ENCODE measurements around the gene CACNA1D. TPM values are rescaled to one million over a fixed set of nuclear protein-coding genes. Genes with fewer than 3 reads are reported as not detected.

The CACNA1D gene
- total RNA-seq, 1 donor from 2014 or later: 5.7 TPM

DNA sequence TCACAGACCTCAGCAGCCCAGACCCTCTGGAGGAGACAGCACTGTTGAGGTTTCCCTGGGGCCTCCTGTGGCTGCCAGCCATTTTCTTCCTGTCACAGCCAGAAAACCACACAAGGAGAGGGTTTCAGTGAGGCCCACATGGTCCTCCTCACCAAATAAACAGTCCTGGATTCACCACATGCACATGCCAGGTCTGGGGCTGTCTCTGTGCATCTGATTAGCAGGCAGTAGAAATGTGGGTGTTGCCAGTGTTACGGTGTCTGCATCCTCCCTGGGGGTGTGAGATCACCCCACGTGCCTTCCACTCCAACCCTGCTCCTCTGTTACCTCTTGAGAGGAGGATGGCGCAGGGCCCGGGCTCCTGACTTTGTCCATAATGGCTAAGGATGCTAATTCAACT is 211.4 kb downstream of the CACNA1D start:
- Histone ChIP-seq H3K27me3 (ENCODE audit: control insufficient read depth in 3 of 3, insufficient read depth in 3 of 3, low read length in 3 of 3) (no peaks in the 10 kb centered on the region), H3K9me3 (ENCODE audit: control insufficient read depth in 3 of 3, low read length in 3 of 3) (no peaks in the 10 kb centered on the region), H3K9ac (ENCODE audit: low read depth in 1 of 3, low read length in 3 of 3) (no peak overlapping the region), H3K4me1 (ENCODE audit: control insufficient read depth in 3 of 3, insufficient read depth in 3 of 3, low read length in 3 of 3) (peaks cover 0 to 22% (median 9%) of the 10 kb centered on the region in 3 donors), H3K36me3 (ENCODE audit: control insufficient read depth in 3 of 3, insufficient read depth in 3 of 3, low read length in 3 of 3) (no peaks in the 10 kb centered on the region), H3K27ac (ENCODE audit: low read depth, low read length) (no peak overlapping the region), H3K4me3 (ENCODE audit: low read length in 3 of 3) (no peak overlapping the region)

DNA sequence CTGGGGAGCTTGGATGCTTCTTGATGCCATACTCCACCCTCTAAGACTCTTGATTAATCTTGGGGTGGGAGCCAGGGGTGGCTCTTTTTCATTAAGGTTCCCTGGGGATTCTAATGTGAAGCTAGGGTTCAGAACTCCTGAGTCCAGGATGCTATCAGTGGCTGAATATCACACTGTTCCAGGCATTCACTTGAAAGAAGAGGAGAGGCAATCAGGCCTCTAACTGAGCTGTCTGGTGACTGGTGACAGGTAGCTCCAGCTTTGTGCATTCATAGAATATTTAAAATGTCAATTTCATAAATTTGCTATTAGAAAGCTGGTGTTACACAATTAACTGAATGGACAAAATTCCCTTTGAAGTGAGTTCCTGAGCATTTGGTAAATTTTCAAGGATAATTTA is 212.8 kb downstream of the CACNA1D start:
- no peak overlapping the region for H3K9ac ChIP-seq (ENCODE audit: low read depth in 1 of 3, low read length in 3 of 3)
- H3K4me3 ChIP-seq (ENCODE audit: low read length in 3 of 3): no peak overlapping the region
- H3K36me3 ChIP-seq (ENCODE audit: control insufficient read depth in 3 of 3, insufficient read depth in 3 of 3, low read length in 3 of 3): no peaks in the 10 kb centered on the region
- H3K4me1 ChIP-seq (ENCODE audit: control insufficient read depth in 3 of 3, insufficient read depth in 3 of 3, low read length in 3 of 3): peaks cover 0 to 22% (median 9%) of the 10 kb centered on the region in 3 donors
- H3K9me3 ChIP-seq (ENCODE audit: control insufficient read depth in 3 of 3, low read length in 3 of 3): no peaks in the 10 kb centered on the region
- no peak overlapping the region for H3K27ac ChIP-seq (ENCODE audit: low read depth, low read length)
- H3K27me3 ChIP-seq (ENCODE audit: control insufficient read depth in 3 of 3, insufficient read depth in 3 of 3, low read length in 3 of 3): no peaks in the 10 kb centered on the region

DNA sequence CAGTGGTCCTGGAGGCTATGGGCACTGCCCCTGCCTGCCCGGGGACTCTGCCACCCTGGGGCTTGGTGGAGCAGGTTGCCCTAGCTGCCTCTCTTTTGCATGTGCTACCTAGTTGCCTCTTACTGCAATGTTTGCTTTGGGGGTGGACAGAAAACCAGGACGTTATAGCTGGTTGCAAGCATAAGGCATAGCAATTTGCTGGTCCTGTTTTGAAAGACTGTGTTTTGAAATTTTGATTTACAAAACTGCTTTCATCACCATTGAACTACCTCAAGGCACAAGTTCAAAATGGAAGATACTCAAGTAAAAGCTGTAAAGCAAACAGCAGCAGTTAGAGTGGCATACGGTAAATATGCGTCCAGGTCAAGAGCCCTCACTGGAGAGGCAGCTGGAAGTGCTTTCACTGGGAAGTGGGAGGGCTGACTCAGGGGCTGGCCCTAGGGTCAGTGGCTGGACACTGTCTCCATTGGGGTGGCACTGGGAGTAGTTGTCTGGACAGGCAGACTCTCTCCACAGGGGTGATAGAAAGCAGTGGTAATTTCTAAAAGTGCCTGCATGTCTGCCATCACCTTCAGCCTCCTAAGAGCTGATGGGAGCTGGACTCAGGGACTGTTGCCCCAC is 213.7 kb downstream of the CACNA1D start:
- Histone ChIP-seq H3K4me3 (ENCODE audit: low read length in 3 of 3) (no peak overlapping the region), H3K9me3 (ENCODE audit: control insufficient read depth in 3 of 3, low read length in 3 of 3) (no peaks in the 10 kb centered on the region), H3K9ac (ENCODE audit: low read depth in 1 of 3, low read length in 3 of 3) (no peak overlapping the region), H3K27ac (ENCODE audit: low read depth, low read length) (no peak overlapping the region), H3K4me1 (ENCODE audit: control insufficient read depth in 3 of 3, insufficient read depth in 3 of 3, low read length in 3 of 3) (peaks cover 0 to 22% (median 9%) of the 10 kb centered on the region in 3 donors), H3K27me3 (ENCODE audit: control insufficient read depth in 3 of 3, insufficient read depth in 3 of 3, low read length in 3 of 3) (no peaks in the 10 kb centered on the region), H3K36me3 (ENCODE audit: control insufficient read depth in 3 of 3, insufficient read depth in 3 of 3, low read length in 3 of 3) (no peaks in the 10 kb centered on the region)

DNA sequence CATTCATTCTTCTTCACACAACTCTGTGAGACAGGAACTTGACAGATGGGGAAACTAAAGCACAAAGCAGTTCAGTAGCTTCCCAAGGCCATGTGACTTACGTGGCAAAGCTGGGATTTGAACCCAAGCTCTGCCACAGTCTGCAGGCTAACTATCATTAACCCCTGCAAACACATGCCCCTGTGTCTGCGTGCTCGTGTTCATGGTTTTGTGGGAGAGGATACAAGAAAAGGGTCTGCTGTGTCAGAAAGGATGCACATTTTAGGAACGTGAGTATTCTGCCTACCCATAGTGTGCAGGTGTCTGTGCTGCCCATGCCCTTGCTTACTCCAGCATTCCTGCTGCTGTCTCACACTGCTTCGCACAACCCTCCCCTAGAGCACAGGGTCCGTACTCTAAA is 214.8 kb downstream of the CACNA1D start:
- no peak overlapping the region for H3K27ac ChIP-seq (ENCODE audit: low read depth, low read length)
- peaks cover 0 to 15% (median 6%) of the 10 kb centered on the region in 3 donors for H3K4me1 ChIP-seq (ENCODE audit: control insufficient read depth in 3 of 3, insufficient read depth in 3 of 3, low read length in 3 of 3)
- no peaks in the 10 kb centered on the region for H3K27me3 ChIP-seq (ENCODE audit: control insufficient read depth in 3 of 3, insufficient read depth in 3 of 3, low read length in 3 of 3)
- no peaks in the 10 kb centered on the region for H3K36me3 ChIP-seq (ENCODE audit: control insufficient read depth in 3 of 3, insufficient read depth in 3 of 3, low read length in 3 of 3)
- H3K4me3 ChIP-seq (ENCODE audit: low read length in 3 of 3): no peak overlapping the region
- no peak overlapping the region for H3K9ac ChIP-seq (ENCODE audit: low read depth in 1 of 3, low read length in 3 of 3)
- H3K9me3 ChIP-seq (ENCODE audit: control insufficient read depth in 3 of 3, low read length in 3 of 3): no peaks in the 10 kb centered on the region

DNA sequence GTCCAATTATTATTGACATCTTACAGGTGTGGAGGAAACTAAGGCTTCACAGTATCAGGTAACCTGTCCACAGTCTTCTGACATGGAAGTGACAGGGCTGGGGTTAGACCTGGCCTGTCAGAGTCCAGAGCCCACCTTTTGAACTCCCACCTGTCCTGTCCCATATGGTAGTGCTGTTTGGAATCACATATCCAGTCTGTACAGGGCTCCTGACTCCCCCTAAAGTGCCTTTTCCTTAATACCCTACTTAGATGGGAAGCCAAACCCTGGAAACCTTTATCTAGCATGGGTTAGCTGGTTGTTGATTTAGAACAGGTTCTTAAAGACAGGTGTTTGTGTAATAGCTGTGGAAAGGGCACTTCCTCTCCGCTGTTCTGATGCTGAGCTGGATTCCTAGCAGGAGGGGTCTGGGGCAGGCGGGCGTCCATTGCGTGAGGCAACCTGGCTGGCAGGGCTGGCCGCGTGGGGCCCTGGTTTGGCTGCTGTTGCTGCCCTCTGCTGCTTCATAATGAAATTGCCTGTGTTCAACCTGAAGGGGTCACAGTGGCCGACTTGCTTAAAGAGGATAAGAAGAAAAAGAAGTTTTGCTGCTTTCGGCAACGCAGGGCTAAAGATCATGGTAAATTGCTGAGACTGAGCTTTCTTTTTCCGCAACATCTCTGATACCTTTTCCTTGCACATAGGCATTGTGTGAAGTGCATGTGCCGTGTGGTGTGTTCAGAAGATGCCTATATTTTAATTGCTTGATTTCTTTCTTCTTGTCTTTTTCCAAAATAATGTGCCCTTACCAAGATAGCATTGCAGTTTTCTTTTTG is 215.7 kb downstream of the CACNA1D start:
- no peak overlapping the region for H3K27ac ChIP-seq (ENCODE audit: low read depth, low read length)
- H3K9me3 ChIP-seq (ENCODE audit: control insufficient read depth in 3 of 3, low read length in 3 of 3): no peaks in the 10 kb centered on the region
- no peaks in the 10 kb centered on the region for H3K27me3 ChIP-seq (ENCODE audit: control insufficient read depth in 3 of 3, insufficient read depth in 3 of 3, low read length in 3 of 3)
- H3K9ac ChIP-seq (ENCODE audit: low read depth in 1 of 3, low read length in 3 of 3): no peak overlapping the region
- peak overlapping the region in 1 of 3 donors; percentile 29 for H3K4me3 ChIP-seq (ENCODE audit: low read length in 3 of 3)
- peaks cover 0 to 8% (median 2%) of the 10 kb centered on the region in 3 donors for H3K4me1 ChIP-seq (ENCODE audit: control insufficient read depth in 3 of 3, insufficient read depth in 3 of 3, low read length in 3 of 3)
- no peaks in the 10 kb centered on the region for H3K36me3 ChIP-seq (ENCODE audit: control insufficient read depth in 3 of 3, insufficient read depth in 3 of 3, low read length in 3 of 3)

DNA sequence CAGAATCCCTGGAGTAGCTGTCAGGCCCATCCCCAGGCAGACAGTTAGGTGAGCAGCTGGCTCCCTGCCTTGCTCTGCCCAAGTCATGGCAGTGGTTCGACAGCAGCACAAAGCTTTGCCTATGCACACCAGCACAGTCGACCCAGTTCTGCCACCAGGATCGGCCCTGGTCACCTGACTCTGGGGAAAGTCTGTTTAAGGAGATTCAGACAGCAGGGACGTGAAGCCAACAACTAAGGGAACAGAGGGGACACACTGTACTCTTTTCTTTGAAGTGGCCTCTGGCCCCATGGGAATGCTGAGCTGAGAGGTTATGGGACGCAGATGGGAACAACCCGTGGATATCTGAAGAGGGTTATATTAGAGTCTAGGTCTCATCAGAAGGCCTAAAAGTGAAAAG is 217.0 kb downstream of the CACNA1D start:
- Histone ChIP-seq H3K36me3 (ENCODE audit: control insufficient read depth in 3 of 3, insufficient read depth in 3 of 3, low read length in 3 of 3) (no peaks in the 10 kb centered on the region), H3K9ac (ENCODE audit: low read depth in 1 of 3, low read length in 3 of 3) (no peak overlapping the region), H3K27ac (ENCODE audit: low read depth, low read length) (no peak overlapping the region), H3K27me3 (ENCODE audit: control insufficient read depth in 3 of 3, insufficient read depth in 3 of 3, low read length in 3 of 3) (no peaks in the 10 kb centered on the region), H3K4me1 (ENCODE audit: control insufficient read depth in 3 of 3, insufficient read depth in 3 of 3, low read length in 3 of 3) (peaks cover 0 to 8% (median 2%) of the 10 kb centered on the region in 3 donors), H3K4me3 (ENCODE audit: low read length in 3 of 3) (no peak overlapping the region), H3K9me3 (ENCODE audit: control insufficient read depth in 3 of 3, low read length in 3 of 3) (no peaks in the 10 kb centered on the region)

DNA sequence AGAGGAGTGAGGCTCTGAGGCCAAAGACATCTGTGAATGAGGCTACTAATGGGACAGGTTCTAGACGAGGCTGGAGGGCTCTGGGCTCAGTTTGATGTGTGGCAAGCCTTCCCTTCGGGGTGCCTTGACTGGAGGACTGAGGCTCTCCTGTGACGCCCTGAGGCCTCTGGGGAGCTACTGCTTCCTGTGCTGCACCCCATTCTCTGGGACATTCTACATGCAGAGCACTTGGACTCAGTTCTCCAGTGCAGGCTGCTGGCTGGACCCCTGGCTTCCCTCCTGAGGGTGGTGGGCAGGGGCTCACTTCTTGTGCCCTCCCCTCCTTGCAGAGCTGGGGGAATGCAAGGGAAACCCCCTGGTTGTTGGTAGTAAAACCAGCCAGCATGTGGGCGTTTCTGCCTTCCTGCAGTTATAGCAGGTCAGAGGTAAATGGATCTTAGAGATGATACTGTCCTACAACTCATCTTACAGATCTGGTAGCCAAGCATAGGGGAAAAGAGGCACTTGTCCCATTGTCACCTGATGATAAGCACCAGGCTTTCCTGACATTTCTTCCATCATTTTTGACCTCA is 218.5 kb downstream of the CACNA1D start:
- H3K9ac ChIP-seq (ENCODE audit: low read depth in 1 of 3, low read length in 3 of 3): no peak overlapping the region
- H3K4me1 ChIP-seq (ENCODE audit: control insufficient read depth in 3 of 3, insufficient read depth in 3 of 3, low read length in 3 of 3): peaks cover 0 to 8% (median 2%) of the 10 kb centered on the region in 3 donors
- H3K9me3 ChIP-seq (ENCODE audit: control insufficient read depth in 3 of 3, low read length in 3 of 3): no peaks in the 10 kb centered on the region
- no peaks in the 10 kb centered on the region for H3K27me3 ChIP-seq (ENCODE audit: control insufficient read depth in 3 of 3, insufficient read depth in 3 of 3, low read length in 3 of 3)
- H3K36me3 ChIP-seq (ENCODE audit: control insufficient read depth in 3 of 3, insufficient read depth in 3 of 3, low read length in 3 of 3): no peaks in the 10 kb centered on the region
- H3K4me3 ChIP-seq (ENCODE audit: low read length in 3 of 3): no peak overlapping the region
- H3K27ac ChIP-seq (ENCODE audit: low read depth, low read length): no peak overlapping the region

DNA sequence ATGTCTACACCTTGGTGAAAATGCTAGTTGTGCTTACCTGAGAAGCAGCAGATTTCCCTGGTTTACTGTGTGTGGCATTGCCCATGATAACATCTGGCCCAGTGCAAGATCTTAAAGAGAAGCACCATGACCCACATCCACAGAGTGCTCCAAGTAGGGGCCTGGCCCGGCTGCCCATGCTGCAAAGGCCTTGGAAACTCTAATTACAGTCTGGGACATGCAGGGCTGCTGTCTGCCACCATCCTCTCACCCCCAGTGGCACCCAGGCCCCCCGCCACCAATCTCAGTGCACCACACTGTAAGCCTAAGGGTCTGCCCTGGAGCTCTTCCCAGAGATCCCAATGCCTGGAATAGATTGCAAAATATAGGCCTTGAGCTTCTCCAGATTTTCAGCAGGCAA is 219.2 kb downstream of the CACNA1D start:
- no peak overlapping the region for H3K9ac ChIP-seq (ENCODE audit: low read depth in 1 of 3, low read length in 3 of 3)
- no peak overlapping the region for H3K4me3 ChIP-seq (ENCODE audit: low read length in 3 of 3)
- no peaks in the 10 kb centered on the region for H3K9me3 ChIP-seq (ENCODE audit: control insufficient read depth in 3 of 3, low read length in 3 of 3)
- no peaks in the 10 kb centered on the region for H3K27me3 ChIP-seq (ENCODE audit: control insufficient read depth in 3 of 3, insufficient read depth in 3 of 3, low read length in 3 of 3)
- H3K4me1 ChIP-seq (ENCODE audit: control insufficient read depth in 3 of 3, insufficient read depth in 3 of 3, low read length in 3 of 3): peaks cover 0 to 8% (median 2%) of the 10 kb centered on the region in 3 donors
- no peaks in the 10 kb centered on the region for H3K36me3 ChIP-seq (ENCODE audit: control insufficient read depth in 3 of 3, insufficient read depth in 3 of 3, low read length in 3 of 3)
- no peak overlapping the region for H3K27ac ChIP-seq (ENCODE audit: low read depth, low read length)

DNA sequence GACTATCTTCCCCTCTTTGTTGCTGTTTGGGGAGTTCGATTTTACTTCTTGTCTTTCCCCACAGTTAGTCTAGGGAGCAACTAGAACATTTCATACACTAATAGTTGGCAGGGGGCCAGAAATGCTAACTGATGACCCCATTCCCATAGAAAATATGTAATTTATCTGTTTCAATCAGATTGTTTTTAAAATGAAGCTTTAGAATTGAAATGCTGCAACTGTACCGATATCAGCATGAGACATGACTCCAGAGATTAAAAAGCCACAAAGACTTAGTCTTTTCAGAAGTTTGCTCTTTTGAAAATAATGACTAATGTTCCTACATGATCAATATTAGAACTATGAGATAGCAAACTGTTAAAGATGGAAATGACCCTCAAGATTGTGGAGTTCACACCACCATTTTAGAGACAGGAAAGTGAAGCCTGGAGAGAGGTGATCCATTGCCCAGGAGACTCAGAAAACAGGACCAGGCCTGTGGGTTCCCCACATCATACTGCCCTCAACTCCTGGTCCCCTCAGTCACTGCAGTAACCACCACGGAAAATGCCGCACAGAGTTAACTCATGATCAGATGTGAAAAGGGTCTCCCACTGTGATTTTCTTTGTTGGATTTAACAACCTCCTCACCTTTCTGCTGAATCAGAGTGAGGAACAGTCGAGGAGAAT is 221.5 kb downstream of the CACNA1D start:
- H3K9ac ChIP-seq (ENCODE audit: low read depth in 1 of 3, low read length in 3 of 3): no peak overlapping the region
- no peaks in the 10 kb centered on the region for H3K4me1 ChIP-seq (ENCODE audit: control insufficient read depth in 3 of 3, insufficient read depth in 3 of 3, low read length in 3 of 3)
- no peaks in the 10 kb centered on the region for H3K36me3 ChIP-seq (ENCODE audit: control insufficient read depth in 3 of 3, insufficient read depth in 3 of 3, low read length in 3 of 3)
- no peaks in the 10 kb centered on the region for H3K27me3 ChIP-seq (ENCODE audit: control insufficient read depth in 3 of 3, insufficient read depth in 3 of 3, low read length in 3 of 3)
- no peak overlapping the region for H3K4me3 ChIP-seq (ENCODE audit: low read length in 3 of 3)
- no peak overlapping the region for H3K27ac ChIP-seq (ENCODE audit: low read depth, low read length)
- no peaks in the 10 kb centered on the region for H3K9me3 ChIP-seq (ENCODE audit: control insufficient read depth in 3 of 3, low read length in 3 of 3)

DNA sequence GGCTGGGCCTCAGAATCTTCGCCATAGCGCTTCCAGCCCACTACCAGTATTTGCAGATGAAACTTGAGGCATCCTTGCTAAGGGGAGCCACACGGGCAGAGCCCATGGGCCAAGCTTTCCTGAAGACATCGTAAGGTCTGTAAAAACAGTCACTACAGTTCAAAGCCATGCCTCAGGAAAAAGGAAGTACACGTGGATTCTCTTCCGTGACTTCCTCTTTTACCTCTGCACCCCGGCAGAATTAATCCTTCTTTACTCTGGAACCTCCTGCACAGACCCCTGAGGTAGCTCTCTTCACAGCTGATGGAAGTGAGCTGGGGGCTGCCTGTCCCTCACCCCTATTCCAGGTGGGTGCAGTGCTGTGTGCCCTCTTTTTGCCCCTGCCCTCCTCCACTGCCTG is 222.6 kb downstream of the CACNA1D start:
- H3K27ac ChIP-seq (ENCODE audit: low read depth, low read length): no peak overlapping the region
- H3K36me3 ChIP-seq (ENCODE audit: control insufficient read depth in 3 of 3, insufficient read depth in 3 of 3, low read length in 3 of 3): no peaks in the 10 kb centered on the region
- H3K27me3 ChIP-seq (ENCODE audit: control insufficient read depth in 3 of 3, insufficient read depth in 3 of 3, low read length in 3 of 3): no peaks in the 10 kb centered on the region
- no peaks in the 10 kb centered on the region for H3K4me1 ChIP-seq (ENCODE audit: control insufficient read depth in 3 of 3, insufficient read depth in 3 of 3, low read length in 3 of 3)
- H3K9me3 ChIP-seq (ENCODE audit: control insufficient read depth in 3 of 3, low read length in 3 of 3): no peaks in the 10 kb centered on the region
- no peak overlapping the region for H3K4me3 ChIP-seq (ENCODE audit: low read length in 3 of 3)
- no peak overlapping the region for H3K9ac ChIP-seq (ENCODE audit: low read depth in 1 of 3, low read length in 3 of 3)
